Endometrial microvascular endothelial cells (primary cell): ENCODE measurements around the gene PTGER4. TPM values are rescaled to one million over a fixed set of nuclear protein-coding genes. Genes with fewer than 3 reads are reported as not detected.

ENCODE experiments used
- in situ Hi-C: cut with HindIII; loops from 2 replicates; pipeline ENCODE4 v1.10.0; 2017; ENCODE audit warnings: low sequenced_read_pairs, low pct_unique_long_range_greater_than_20kb; ENCODE audit errors: inconsistent ontology term
- total RNA-seq: library from RNA; depleted of rRNA; stranded (reverse); fragments of >200 nt; gene quantifications from one replicate; pipeline ENCODE4 v1.2.3, GENCODE V29; 2015; ENCODE audit errors: inconsistent ontology term

PTGER4 gene
- total RNA-seq, 1 donor from 2014 or later, result 126 TPM

GRCh38 chr5:40734986-40735385 is 55.3 kb downstream of the PTGER4 start:
- in situ Hi-C loops, result no loop called here

- in situ Hi-C loops, result no loop called here
Observed at GRCh38 chr5:40735609-40736008, 55.9 kb downstream of the PTGER4 start.

GRCh38 chr5:40736103-40736875 is 56.6 kb downstream of the PTGER4 start:
- in situ Hi-C loops, result no loop called here

GRCh38 chr5:40738502-40738901 is 58.8 kb downstream of the PTGER4 start:
- in situ Hi-C loops, result no loop called here

Other genes with a start within 250 kb of the PTGER4 start
- gene TTC33, start 76.0 kb downstream of the PTGER4 start, total RNA-seq, result 10.3 TPM
- gene PRKAA1, start 118.5 kb downstream of the PTGER4 start, total RNA-seq, result 85.6 TPM
- 27.2 TPM for gene RPL37, start 155.3 kb downstream of the PTGER4 start, total RNA-seq
- gene CARD6, start 161.5 kb downstream of the PTGER4 start, total RNA-seq, result 32.4 TPM
- gene C7, start 229.6 kb downstream of the PTGER4 start, total RNA-seq, result not detected